Liver (tissue), 9 donors: Measurements from ENCODE around the gene GPC3. TPM values are rescaled to one million over a fixed set of nuclear protein-coding genes. Genes with fewer than 3 reads are reported as not detected.
"Not testable (repeated sequence)": the region's sequence is repeated elsewhere in the genome, so short reads cannot be mapped to it uniquely, and the experiment has no call there.

Experiments used
- DNase-seq: peaks from one replicate; pipeline ENCODE4 v3.0.0-alpha.2; 2017; ENCODE audit warnings: low spot score
- H3K27ac ChIP-seq, 2 donors: one replicate each; pipeline ENCODE4 v1.7.0; 2013; ENCODE audit warnings: inconsistent platforms in 2 of 2, low read length in 2 of 2, control low read depth in 1 of 2, low read depth in 1 of 2, mild to moderate bottlenecking in 1 of 2
- H3K27me3 ChIP-seq, 4 donors: one replicate each; pipeline versions ENCODE4 v1.6.1 to v1.7.0; 2013; ENCODE audit warnings: low read length in 3 of 4, inconsistent platforms in 1 of 4, mild to moderate bottlenecking in 1 of 4, moderate library complexity in 1 of 4; ENCODE audit not compliant: control insufficient read depth in 4 of 4, insufficient read depth in 4 of 4
- H3K36me3 ChIP-seq, 4 donors: one replicate each; pipeline versions ENCODE4 v1.6.1 to v1.7.0; 2013; ENCODE audit warnings: low read length in 3 of 4, mild to moderate bottlenecking in 3 of 4, low read depth in 1 of 4, moderate library complexity in 1 of 4; ENCODE audit not compliant: control insufficient read depth in 4 of 4, insufficient read depth in 3 of 4
- H3K4me1 ChIP-seq, 4 donors: one replicate each; pipeline versions ENCODE4 v1.6.1 to v1.7.0; 2013; ENCODE audit warnings: low read length in 3 of 4, mild to moderate bottlenecking in 3 of 4, moderate library complexity in 1 of 4; ENCODE audit not compliant: control insufficient read depth in 4 of 4, insufficient read depth in 4 of 4
- H3K4me3 ChIP-seq, 3 donors: one replicate each; pipeline versions ENCODE4 v1.6.1 to v1.7.0; 2013; ENCODE audit warnings: low read length in 3 of 3, control low read depth in 1 of 3, low read depth in 1 of 3, mild to moderate bottlenecking in 1 of 3
- H3K9ac ChIP-seq, 2 donors: one replicate each; pipeline ENCODE4 v1.7.0; 2013; ENCODE audit warnings: low read length in 2 of 2, mild to moderate bottlenecking in 2 of 2, moderate library complexity in 2 of 2, control low read depth in 1 of 2, low read depth in 1 of 2
- H3K9me3 ChIP-seq, 4 donors: one replicate each; pipeline versions ENCODE4 v1.6.1 to v1.7.0; 2013; ENCODE audit warnings: low read length in 3 of 4; ENCODE audit not compliant: control insufficient read depth in 4 of 4
- ATF3 ChIP-seq: IDR thresholded peaks from 2 replicates; pipeline ENCODE4 v1.6.1; 2016; ENCODE audit warnings: antibody characterized with exemption
- FOXA1 ChIP-seq: IDR thresholded peaks from 2 replicates; pipeline ENCODE4 v1.6.1; 2016; ENCODE audit warnings: antibody characterized with exemption
- FOXA2 ChIP-seq: IDR thresholded peaks from 2 replicates; pipeline ENCODE4 v1.6.1; 2016; ENCODE audit warnings: antibody characterized with exemption
- GABPA ChIP-seq, 2 donors: IDR thresholded peaks in 1 of 2; conservative IDR thresholded peaks in 1 of 2; 2 replicates each; pipeline ENCODE4 v1.6.1; 2016; ENCODE audit warnings: antibody characterized with exemption in 2 of 2, mild to moderate bottlenecking in 1 of 2, moderate library complexity in 1 of 2
- HNF4A ChIP-seq, 2 donors: conservative IDR thresholded peaks; 2 replicates each; pipeline ENCODE4 v1.6.1; 2016; ENCODE audit warnings: antibody characterized with exemption in 2 of 2, mild to moderate bottlenecking in 2 of 2
- HNF4G ChIP-seq: IDR thresholded peaks from 2 replicates; pipeline ENCODE4 v1.6.1; 2016; ENCODE audit warnings: antibody characterized with exemption
- JUND ChIP-seq, 2 donors: IDR thresholded peaks; 2 replicates each; pipeline ENCODE4 v1.6.1; 2016; ENCODE audit warnings: antibody characterized with exemption in 2 of 2
- MAX ChIP-seq: IDR thresholded peaks from 2 replicates; pipeline ENCODE4 v1.6.1; 2016; ENCODE audit warnings: antibody characterized with exemption
- NR2F2 ChIP-seq: IDR thresholded peaks from 2 replicates; pipeline ENCODE4 v1.6.1; 2016; ENCODE audit warnings: antibody characterized with exemption
- REST ChIP-seq: IDR thresholded peaks from 2 replicates; pipeline ENCODE4 v1.6.1; 2016; ENCODE audit warnings: antibody characterized with exemption, mild to moderate bottlenecking
- RXRA ChIP-seq, 2 donors: IDR thresholded peaks; 2 replicates each; pipeline ENCODE4 v1.6.1; 2017 to 2018; ENCODE audit warnings: antibody characterized with exemption in 2 of 2, mild to moderate bottlenecking in 1 of 2
- SP1 ChIP-seq: IDR thresholded peaks from 2 replicates; pipeline ENCODE4 v1.6.1; 2018; ENCODE audit warnings: antibody characterized with exemption, mild to moderate bottlenecking
- TAF1 ChIP-seq: conservative IDR thresholded peaks from 2 replicates; pipeline ENCODE4 v1.6.1; 2016; ENCODE audit warnings: antibody characterized with exemption, mild to moderate bottlenecking
- YY1 ChIP-seq: IDR thresholded peaks from 2 replicates; pipeline ENCODE4 v1.6.1; 2016; ENCODE audit warnings: antibody characterized with exemption, mild to moderate bottlenecking
- ZBTB33 ChIP-seq: IDR thresholded peaks from 2 replicates; pipeline ENCODE4 v1.6.1; 2016; ENCODE audit warnings: antibody characterized with exemption
- WGBS: extraction: QIAGEN DNeasy Blood & Tissue Kit; methylation state at CpG from one replicate; pipeline ENCODE4 v1.1.7; 2013; 5-methylcytosine and 5-hydroxymethylcytosine counted together
- polyA plus RNA-seq, 2 donors: library from polyadenylated mRNA; stranded (reverse) in 1 of 2; unstranded in 1 of 2; fragments of 200-250 nt in 1 of 2; fragments of >200 nt in 1 of 2; fragmentation: Nextera tagmentation in 1 of 2; extraction: Ambion mirVana in 1 of 2; gene quantifications; one replicate each; pipeline versions ENCODE4 v1.2.1 to v1.2.3, GENCODE V29; 2013 to 2015
- total RNA-seq, 2 donors: library from RNA; depleted of rRNA; stranded (reverse); fragments of >200 nt; gene quantifications; one replicate each; pipeline ENCODE4 v1.2.3, GENCODE V29; 2014
- donor health status: healthy.
- donor health status: healthy.
- donor health status: healthy.
- donor health status: healthy.
- donor health status: healthy.

GPC3 gene
- total and polyA plus RNA-seq, 4 donors = 0.40 to 1,133 (median 1.5) TPM

GRCh38 chrX:133771086-133771646 lies 214.2 kb downstream of the GPC3 start:
- no peak for DNase-seq
- Histone ChIP-seq H3K27ac (no peak overlapping the region), H3K4me3 (no peak overlapping the region), H3K4me1 (no peaks in the 10 kb centered on the region), H3K27me3 (no peaks in the 10 kb centered on the region), H3K9me3 (no peaks in the 10 kb centered on the region), H3K36me3 (no peaks in the 10 kb centered on the region), H3K9ac (no peak overlapping the region)
- TF ChIP-seq TAF1 (no peak), MAX (no peak), YY1 (no peak), FOXA1 (no peak), REST (no peak), NR2F2 (no peak), HNF4G (no peak), RXRA (IDR thresholded peaks at IDR 0.05) (no peak), HNF4A (conservative IDR thresholded peaks at IDR 0.05) (no peak), SP1 (no peak), FOXA2 (no peak), JUND (IDR thresholded peaks at IDR 0.05) (no peak), ZBTB33 (no peak)
- 89% methylated on average over 6 of the region's 6 CpGs for WGBS

- 89% methylated on average over 7 of the region's 7 CpGs for WGBS
These were observed 222.3 kb downstream of the GPC3 start for GRCh38 chrX:133762976-133763548.

GRCh38 chrX:133754657-133755056 lies 230.7 kb downstream of the GPC3 start:
- Histone ChIP-seq H3K36me3 (no peaks in the 10 kb centered on the region), H3K9ac (no peak overlapping the region), H3K9me3 (no peaks in the 10 kb centered on the region), H3K27ac (no peak overlapping the region), H3K4me1 (no peaks in the 10 kb centered on the region), H3K4me3 (no peak overlapping the region), H3K27me3 (peaks cover 0 to 4% (median 0%) of the 10 kb centered on the region in 4 donors)
- WGBS = 56% methylated on average over 2 of the region's 2 CpGs
- no peak for DNase-seq
- no peak for TF ChIP-seq ZBTB33
- no peak for TF ChIP-seq TAF1
- TF ChIP-seq GABPA (IDR thresholded peaks at IDR 0.05 in 1 of 2, conservative IDR thresholded peaks at IDR 0.05 in 1 of 2) = no peak
- TF ChIP-seq YY1 = no peak
- no peak for TF ChIP-seq REST
- no peak for TF ChIP-seq HNF4A (conservative IDR thresholded peaks at IDR 0.05)
- no peak for TF ChIP-seq SP1
- TF ChIP-seq MAX = no peak
- TF ChIP-seq ATF3 = no peak

More at GRCh38 chrX:133762976-133763548, 222.3 kb downstream of the GPC3 start:
- not testable (repeated sequence) for DNase-seq, H3K36me3 ChIP-seq, H3K9me3 ChIP-seq, H3K4me3 ChIP-seq, H3K4me1 ChIP-seq, H3K27ac ChIP-seq, H3K9ac ChIP-seq, H3K27me3 ChIP-seq
